GM10266 (cell line): ENCODE data around the gene SOD1.
"Not testable (repeated sequence)": the region's sequence is repeated elsewhere in the genome, so short reads cannot be mapped to it uniquely, and the experiment has no call there.

Source experiments
- DNase-seq: peaks from one replicate; pipeline ENCODE4 v3.0.0; 2012; ENCODE audit errors: extremely low spot score
- CTCF ChIP-seq: IDR thresholded peaks from 2 replicates; pipeline ENCODE4 v1.5.1; 2012; ENCODE audit warnings: mild to moderate bottlenecking, low read depth; ENCODE audit not compliant: control insufficient read depth, insufficient read depth; ENCODE audit errors: missing control alignments

SOD1 gene

GRCh38 chr21:31658053-31658452 lies 1.4 kb upstream of the SOD1 start:
- no peak for TF ChIP-seq CTCF

GRCh38 chr21:31659286-31659535 lies 282 bp upstream of the SOD1 start:
- TF ChIP-seq CTCF = no peak
- no peak for DNase-seq

More at GRCh38 chr21:31658053-31658452, 1.4 kb upstream of the SOD1 start:
- no peak for DNase-seq

GRCh38 chr21:31660259-31660565 lies 719 bp downstream of the SOD1 start:
- TF ChIP-seq CTCF = no peak
- peak; percentile 52 for DNase-seq

- no peak for TF ChIP-seq CTCF
Observed at GRCh38 chr21:31660591-31660990, 1.1 kb downstream of the SOD1 start.

GRCh38 chr21:31663584-31664249 lies 4.2 kb downstream of the SOD1 start:
- TF ChIP-seq CTCF = no peak
- no peak for DNase-seq

More at GRCh38 chr21:31660591-31660990, 1.1 kb downstream of the SOD1 start:
- DNase-seq = no peak

- no peak for DNase-seq
- TF ChIP-seq CTCF = no peak
Observed at GRCh38 chr21:31665397-31665796, 5.9 kb downstream of the SOD1 start.

- not testable (repeated sequence) for DNase-seq
Observed at GRCh38 chr21:31665869-31666268, 6.4 kb downstream of the SOD1 start.

- no peak for TF ChIP-seq CTCF
Observed at GRCh38 chr21:31666445-31667010, 7.0 kb downstream of the SOD1 start.

More at GRCh38 chr21:31666445-31667010, 7.0 kb downstream of the SOD1 start:
- no peak for DNase-seq
